Neutrophil (primary cell): ENCODE measurements around the gene OPHN1.

Source experiments
- H3K27ac ChIP-seq: fragments of 200-600 bp; sonication (generic); 2 replicates; pipeline ENCODE4 v1.5.1; 2016; ENCODE audit warnings: mild to moderate bottlenecking, moderate library complexity
- H3K27me3 ChIP-seq: fragments of 200-600 bp; sonication (generic); 2 replicates; pipeline ENCODE4 v1.6.0; 2016; ENCODE audit warnings: mild to moderate bottlenecking
- H3K36me3 ChIP-seq: fragments of 200-600 bp; sonication (generic); 2 replicates; pipeline ENCODE4 v1.5.1; 2017
- H3K4me1 ChIP-seq, 2 experiments: fragments of 200-600 bp in 1 of 2; sonication (generic) in 1 of 2; 1 replicate in 1 of 2; 2 replicates in 1 of 2; pipeline versions ENCODE4 v1.5.1 to v1.6.1; 2013 to 2016; ENCODE audit warnings: low read depth in 1 of 2, low read length in 1 of 2, mild to moderate bottlenecking in 1 of 2, moderate library complexity in 1 of 2; ENCODE audit not compliant: control insufficient read depth in 1 of 2, insufficient read depth in 1 of 2
- H3K4me3 ChIP-seq, 2 experiments: fragments of 200-600 bp in 1 of 2; sonication (generic) in 1 of 2; 1 replicate in 1 of 2; 2 replicates in 1 of 2; pipeline ENCODE4 v1.5.1; 2013 to 2016; ENCODE audit warnings: low read depth in 1 of 2, low read length in 1 of 2, mild to moderate bottlenecking in 1 of 2, moderate library complexity in 1 of 2
- H3K9me3 ChIP-seq: fragments of 200-600 bp; sonication (generic); 2 replicates; pipeline ENCODE4 v1.5.1; 2016
- CTCF ChIP-seq: fragments of 200-600 bp; sonication (generic); IDR thresholded peaks from 2 replicates; pipeline ENCODE4 v1.5.1; 2016; ENCODE audit warnings: antibody characterized with exemption

The OPHN1 gene

GRCh38 chrX:68424719-68425118, 8.6 kb downstream of the OPHN1 start:
- H3K4me3 ChIP-seq: no peak overlapping the region
- peaks cover 4 to 5% of the 10 kb centered on the region in 2 experiments for H3K4me1 ChIP-seq
- H3K9me3 ChIP-seq: no peaks in the 10 kb centered on the region
- no peak for TF ChIP-seq CTCF
- no peaks in the 10 kb centered on the region for H3K36me3 ChIP-seq
- no peaks in the 10 kb centered on the region for H3K27me3 ChIP-seq
- no peak overlapping the region for H3K27ac ChIP-seq

- Histone ChIP-seq H3K27me3 (no peaks in the 10 kb centered on the region), H3K4me3 (no peak overlapping the region), H3K4me1 (peaks cover 6 to 12% of the 10 kb centered on the region in 2 experiments), H3K9me3 (no peaks in the 10 kb centered on the region), H3K36me3 (no peaks in the 10 kb centered on the region), H3K27ac (no peak overlapping the region)
- TF ChIP-seq CTCF: no peak
Measured at GRCh38 chrX:68422478-68422877, 10.8 kb downstream of the OPHN1 start.

- Histone ChIP-seq H3K4me1 (peaks cover 6 to 12% of the 10 kb centered on the region in 2 experiments), H3K4me3 (no peak overlapping the region), H3K36me3 (no peaks in the 10 kb centered on the region), H3K27ac (no peak overlapping the region), H3K27me3 (no peaks in the 10 kb centered on the region), H3K9me3 (no peaks in the 10 kb centered on the region)
- TF ChIP-seq CTCF: no peak
Measured at GRCh38 chrX:68421636-68422035, 11.7 kb downstream of the OPHN1 start.

- H3K36me3 ChIP-seq: no peaks in the 10 kb centered on the region
- no peaks in the 10 kb centered on the region for H3K9me3 ChIP-seq
- peak overlapping the region; percentile 65 for H3K27ac ChIP-seq
- no peak for TF ChIP-seq CTCF
- H3K4me3 ChIP-seq: no peak overlapping the region
- peaks cover 6 to 13% of the 10 kb centered on the region in 2 experiments for H3K4me1 ChIP-seq
- no peaks in the 10 kb centered on the region for H3K27me3 ChIP-seq
Measured at GRCh38 chrX:68420559-68420958, 12.7 kb downstream of the OPHN1 start.

- peak overlapping the region; percentile 65 for H3K27ac ChIP-seq
- no peaks in the 10 kb centered on the region for H3K36me3 ChIP-seq
- TF ChIP-seq CTCF: no peak
- H3K4me1 ChIP-seq: peaks cover 6 to 19% of the 10 kb centered on the region in 2 experiments
- H3K4me3 ChIP-seq: no peak overlapping the region
- no peaks in the 10 kb centered on the region for H3K27me3 ChIP-seq
- no peaks in the 10 kb centered on the region for H3K9me3 ChIP-seq
Measured at GRCh38 chrX:68419975-68420374, 13.3 kb downstream of the OPHN1 start.

GRCh38 chrX:68417651-68418050, 15.6 kb downstream of the OPHN1 start:
- Histone ChIP-seq H3K9me3 (no peaks in the 10 kb centered on the region), H3K4me3 (no peak overlapping the region), H3K36me3 (no peaks in the 10 kb centered on the region), H3K27me3 (no peaks in the 10 kb centered on the region), H3K27ac (no peak overlapping the region), H3K4me1 (peaks cover 11 to 24% of the 10 kb centered on the region in 2 experiments)
- TF ChIP-seq CTCF: no peak
